Parathyroid adenoma (tissue), 2 donors: ENCODE data around the gene NCOR1.
A peak's percentile ranks its signal among the peaks of the same experiment; 100 is the strongest.

Experiments
- H2AFZ ChIP-seq: fragments of 300-600 bp; sonication (generic); one replicate; pipeline ENCODE4 v1.7.0; 2017; ENCODE audit warnings: antibody characterized with exemption, mild to moderate bottlenecking
- H3K27ac ChIP-seq: fragments of 300-600 bp; sonication (generic); one replicate; pipeline ENCODE4 v1.7.0; 2017
- H3K27me3 ChIP-seq: fragments of 300-600 bp; sonication (generic); one replicate; pipeline ENCODE4 v1.7.0; 2017; ENCODE audit warnings: low read length; ENCODE audit not compliant: control insufficient read depth, insufficient read depth
- H3K36me3 ChIP-seq: fragments of 300-600 bp; sonication (generic); one replicate; pipeline ENCODE4 v1.7.0; 2017; ENCODE audit warnings: low read length; ENCODE audit not compliant: control insufficient read depth, insufficient read depth
- H3K4me1 ChIP-seq: fragments of 300-600 bp; sonication (generic); one replicate; pipeline ENCODE4 v1.7.0; 2017; ENCODE audit warnings: control low read depth
- H3K4me2 ChIP-seq: fragments of 300-600 bp; sonication (generic); one replicate; pipeline ENCODE4 v1.7.0; 2017; ENCODE audit warnings: low read length
- H3K4me3 ChIP-seq: fragments of 300-600 bp; sonication (generic); one replicate; pipeline ENCODE4 v1.7.0; 2017; ENCODE audit warnings: low read depth, low read length
- H3K79me2 ChIP-seq: fragments of 300-600 bp; sonication (generic); one replicate; pipeline ENCODE4 v1.7.0; 2017; ENCODE audit warnings: control low read depth
- H3K9ac ChIP-seq: fragments of 300-600 bp; sonication (generic); one replicate; pipeline ENCODE4 v1.7.0; 2017; ENCODE audit warnings: mild to moderate bottlenecking
- H3K9me3 ChIP-seq: fragments of 300-600 bp; sonication (generic); one replicate; pipeline ENCODE4 v1.7.0; 2017; ENCODE audit warnings: low read length; ENCODE audit not compliant: control insufficient read depth
- TF ChIP-seq, protein P1 (sequence below): fragments of 300-600 bp; sonication (generic); IDR thresholded peaks from one replicate; pipeline ENCODE4 v1.7.0; 2017; ENCODE audit warnings: antibody characterized with exemption, mild to moderate bottlenecking
- donor health status: primary hyperparathyroidism.

NCOR1 gene

GRCh38 chr17:16215965-16216316, 607 bp upstream of the NCOR1 start:
- no peaks in the 10 kb centered on the region for H3K4me1 ChIP-seq
- no peaks in the 10 kb centered on the region for H3K27me3 ChIP-seq
- H3K4me3 ChIP-seq: peak overlapping the region; percentile 90
- TF ChIP-seq, protein P1, sequence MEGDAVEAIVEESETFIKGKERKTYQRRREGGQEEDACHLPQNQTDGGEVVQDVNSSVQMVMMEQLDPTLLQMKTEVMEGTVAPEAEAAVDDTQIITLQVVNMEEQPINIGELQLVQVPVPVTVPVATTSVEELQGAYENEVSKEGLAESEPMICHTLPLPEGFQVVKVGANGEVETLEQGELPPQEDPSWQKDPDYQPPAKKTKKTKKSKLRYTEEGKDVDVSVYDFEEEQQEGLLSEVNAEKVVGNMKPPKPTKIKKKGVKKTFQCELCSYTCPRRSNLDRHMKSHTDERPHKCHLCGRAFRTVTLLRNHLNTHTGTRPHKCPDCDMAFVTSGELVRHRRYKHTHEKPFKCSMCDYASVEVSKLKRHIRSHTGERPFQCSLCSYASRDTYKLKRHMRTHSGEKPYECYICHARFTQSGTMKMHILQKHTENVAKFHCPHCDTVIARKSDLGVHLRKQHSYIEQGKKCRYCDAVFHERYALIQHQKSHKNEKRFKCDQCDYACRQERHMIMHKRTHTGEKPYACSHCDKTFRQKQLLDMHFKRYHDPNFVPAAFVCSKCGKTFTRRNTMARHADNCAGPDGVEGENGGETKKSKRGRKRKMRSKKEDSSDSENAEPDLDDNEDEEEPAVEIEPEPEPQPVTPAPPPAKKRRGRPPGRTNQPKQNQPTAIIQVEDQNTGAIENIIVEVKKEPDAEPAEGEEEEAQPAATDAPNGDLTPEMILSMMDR: no peak
- peak overlapping the region; percentile 98 for H3K4me2 ChIP-seq
- H3K79me2 ChIP-seq: peaks cover 40% of the 10 kb centered on the region
- H3K36me3 ChIP-seq: no peaks in the 10 kb centered on the region
- H2AFZ ChIP-seq: peak overlapping the region; percentile 90
- H3K27ac ChIP-seq: peak overlapping the region; percentile 85
- no peaks in the 10 kb centered on the region for H3K9me3 ChIP-seq
- peak overlapping the region; percentile 48 for H3K9ac ChIP-seq

DNA sequence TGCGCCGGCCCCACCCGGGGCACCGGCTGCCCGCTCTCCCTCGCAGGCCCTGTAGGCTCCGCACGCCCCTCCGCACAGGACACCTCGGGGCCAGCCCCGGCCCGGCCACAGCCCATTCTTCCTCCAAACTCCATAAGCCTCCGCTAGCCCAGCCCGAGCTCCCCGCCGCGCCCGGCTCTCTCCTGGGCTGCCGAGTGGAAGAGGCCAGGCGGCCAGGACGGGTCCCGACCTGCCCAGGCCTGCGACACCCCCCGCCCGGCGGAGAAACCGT, 397 bp downstream of the NCOR1 start:
- Histone ChIP-seq H3K9ac (peak overlapping the region; percentile 85), H3K4me3 (peak overlapping the region; percentile 90), H3K79me2 (peaks cover 47% of the 10 kb centered on the region), H3K4me2 (peak overlapping the region; percentile 98), H3K27me3 (no peaks in the 10 kb centered on the region), H3K4me1 (no peaks in the 10 kb centered on the region), H2AFZ (peak overlapping the region; percentile 90), H3K9me3 (no peaks in the 10 kb centered on the region), H3K36me3 (no peaks in the 10 kb centered on the region), H3K27ac (peak overlapping the region; percentile 85)
- TF ChIP-seq, protein P1: no peak

GRCh38 chr17:16214190-16215001, 938 bp downstream of the NCOR1 start:
- TF ChIP-seq, protein P1: no peak
- Histone ChIP-seq H3K36me3 (no peaks in the 10 kb centered on the region), H2AFZ (peak overlapping the region; percentile 90), H3K9me3 (no peaks in the 10 kb centered on the region), H3K4me2 (peak overlapping the region; percentile 98), H3K4me1 (no peaks in the 10 kb centered on the region), H3K9ac (peak overlapping the region; percentile 85), H3K27ac (peak overlapping the region; percentile 85), H3K79me2 (peaks cover 47% of the 10 kb centered on the region), H3K27me3 (no peaks in the 10 kb centered on the region), H3K4me3 (peak overlapping the region; percentile 90)

DNA sequence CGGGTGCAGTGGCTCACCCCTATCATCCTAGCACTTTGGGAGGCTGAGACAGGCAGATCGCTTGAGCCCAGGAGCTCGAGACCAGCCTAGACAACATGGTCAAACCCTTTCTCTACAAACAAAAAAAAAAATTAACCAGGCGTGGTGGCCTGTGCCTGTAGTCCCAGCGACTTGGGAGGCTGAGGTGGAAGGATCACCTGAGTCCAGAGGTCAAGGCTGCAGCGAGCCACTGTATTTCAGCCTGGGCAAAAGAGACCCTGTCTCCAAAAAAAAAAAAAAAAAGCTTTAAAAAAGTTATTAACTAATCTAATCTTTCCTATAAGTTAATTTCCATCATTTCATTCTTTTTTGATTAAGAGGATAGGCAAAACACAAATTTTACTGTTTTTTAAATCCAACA, 2.5 kb downstream of the NCOR1 start:
- no peak overlapping the region for H3K4me2 ChIP-seq

More for the DNA sequence above, 2.5 kb downstream of the NCOR1 start:
- no peak overlapping the region for H2AFZ ChIP-seq
- H3K27ac ChIP-seq: no peak overlapping the region
- H3K4me3 ChIP-seq: no peak overlapping the region
- TF ChIP-seq, protein P1: no peak
- H3K9ac ChIP-seq: no peak overlapping the region
- peaks cover 50% of the 10 kb centered on the region for H3K79me2 ChIP-seq
- H3K4me1 ChIP-seq: no peaks in the 10 kb centered on the region
- no peaks in the 10 kb centered on the region for H3K9me3 ChIP-seq
- H3K27me3 ChIP-seq: no peaks in the 10 kb centered on the region
- no peaks in the 10 kb centered on the region for H3K36me3 ChIP-seq
